Right ventricle myocardium inferior (tissue), 1 donor: Measurements from ENCODE around the gene BEST2. TPM values are rescaled to one million over a fixed set of nuclear protein-coding genes. Genes with fewer than 3 reads are reported as not detected.

Experiments used
- ATAC-seq: fragments of 200-7000 bp; cut with Tn5 transposase; one replicate; pipeline ENCODE4 v1.9.1; 2020; ENCODE audit warnings: mild to moderate bottlenecking, moderate library complexity
- DNase-seq: peaks from one replicate; pipeline ENCODE4 v3.0.0; 2021; ENCODE audit errors: missing footprints
- intact Hi-C: fragments of 100-400 bp; cut with DNase I; formaldehyde crosslinking; loops from one replicate; pipeline ENCODE4 v1.11.0; 2022
- microRNA-seq: library from miRNA; unstranded; fragments of <30 nt; microRNA quantifications from one replicate; pipeline ENCODE4 v1.2.0, GENCODE V29; 2020
- total RNA-seq: library from RNA; stranded (reverse); fragmentation: NEBNext Ultra II Directional; extraction: Animal tissue kit (Norgen Biotek cat#: 25700); gene quantifications from one replicate; pipeline ENCODE4 v1.2.1, GENCODE V29; 2021
- donor health status: DM: no; HTN: yes; CAD: no; lungs with severe emphysema.

The BEST2 gene
- total RNA-seq, 1 donor from 2014 or later: not detected

DNA sequence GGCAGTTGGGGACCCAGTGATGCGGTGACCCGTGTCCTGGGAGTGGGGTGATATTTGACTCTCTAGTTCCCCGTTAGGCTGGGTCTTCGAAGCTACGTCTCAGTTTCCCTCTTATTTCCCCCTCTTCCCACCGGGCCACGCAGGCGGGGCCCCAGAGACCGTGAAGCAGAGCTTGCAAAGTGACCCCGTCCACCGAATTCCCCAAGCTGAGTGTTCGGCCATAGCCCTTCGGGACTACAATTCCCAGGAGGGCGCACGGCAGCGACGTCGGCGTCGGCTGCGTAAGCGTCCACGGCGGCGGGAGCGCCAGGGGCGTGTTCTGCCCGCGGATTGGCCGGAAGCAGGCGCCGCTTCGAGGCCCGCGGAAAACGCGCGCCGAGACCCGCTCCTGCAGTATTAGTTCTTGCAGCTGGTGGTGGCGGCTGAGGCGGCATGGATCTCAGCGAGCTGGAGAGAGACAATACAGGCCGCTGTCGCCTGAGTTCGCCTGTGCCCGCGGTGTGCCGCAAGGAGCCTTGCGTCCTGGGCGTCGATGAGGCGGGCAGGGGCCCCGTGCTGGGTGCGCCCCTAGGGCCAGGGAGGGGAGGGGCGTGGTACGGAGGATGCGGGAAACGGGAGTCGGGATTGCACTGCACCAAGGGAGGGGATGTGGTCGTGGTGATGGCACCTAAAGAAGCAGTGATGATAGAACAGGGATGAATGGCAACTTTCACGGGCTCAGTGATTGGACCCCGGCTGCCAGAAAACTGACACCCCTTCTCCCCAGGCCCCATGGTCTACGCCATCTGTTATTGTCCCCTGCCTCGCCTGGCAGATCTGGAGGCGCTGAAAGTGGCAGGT is 54.9 kb downstream of the BEST2 start, which contains the start of gene RNASEH2A:
Gene RNASEH2A (plus strand): TSS at position 343 of the 840 bp plus-strand sequence. CDS start 90 bp downstream, at position 433.
- ATAC-seq (peak; percentile 87), DNase-seq (peak; percentile 96)
- intact Hi-C loops: no loop called here

Small RNAs within 50 kb of the gene (microRNA-seq; reads per million reads assigned to microRNA genes)
- not detected for gene MIR5684

Other genes starting within 250 kb of the BEST2 start
- 10.3 TPM for gene ZNF564, start 200.3 kb upstream of the BEST2 start, total RNA-seq
- gene ZNF490, start 141.0 kb upstream of the BEST2 start, total RNA-seq: 5.1 TPM
- gene ZNF791, start 140.9 kb upstream of the BEST2 start, total RNA-seq: 14.4 TPM
- 40.2 TPM for gene MAN2B1, start 85.0 kb upstream of the BEST2 start, total RNA-seq
- gene WDR83, start 85.0 kb upstream of the BEST2 start, total RNA-seq: 7.2 TPM
- gene DHPS, start 69.9 kb upstream of the BEST2 start, total RNA-seq: 45.9 TPM
- gene GNG14, start 63.8 kb upstream of the BEST2 start, total RNA-seq: not detected
- 1.7 TPM for gene FBXW9, start 55.2 kb upstream of the BEST2 start, total RNA-seq
- 35.1 TPM for gene TNPO2, start 27.9 kb upstream of the BEST2 start, total RNA-seq
- gene TRIR, start 17.1 kb upstream of the BEST2 start, total RNA-seq: 133 TPM
- gene GET3, start 14.3 kb upstream of the BEST2 start, total RNA-seq: 65.8 TPM
- 51.6 TPM for gene HOOK2, start 23.8 kb downstream of the BEST2 start, total RNA-seq
- 25.0 TPM for gene JUNB, start 39.7 kb downstream of the BEST2 start, total RNA-seq
- gene PRDX2, start 50.0 kb downstream of the BEST2 start, total RNA-seq: 692 TPM
- 1.7 TPM for gene THSD8, start 50.3 kb downstream of the BEST2 start, total RNA-seq
- gene RNASEH2A, start 54.8 kb downstream of the BEST2 start, total RNA-seq: 6.3 TPM
- gene RTBDN, start 82.8 kb downstream of the BEST2 start, total RNA-seq: not detected
- gene MAST1, start 86.7 kb downstream of the BEST2 start, total RNA-seq: 0.22 TPM
- gene DNASE2, start 129.7 kb downstream of the BEST2 start, total RNA-seq: 18.8 TPM
- gene KLF1, start 135.4 kb downstream of the BEST2 start, total RNA-seq: not detected
- gene GCDH, start 139.4 kb downstream of the BEST2 start, total RNA-seq: 33.4 TPM
- not detected for gene SYCE2, start 167.5 kb downstream of the BEST2 start, total RNA-seq
- 37.6 TPM for gene FARSA, start 181.9 kb downstream of the BEST2 start, total RNA-seq
- gene CALR, start 186.8 kb downstream of the BEST2 start, total RNA-seq: 496 TPM
- 171 TPM for gene RAD23A, start 194.1 kb downstream of the BEST2 start, total RNA-seq
- 33.7 TPM for gene GADD45GIP1, start 205.4 kb downstream of the BEST2 start, total RNA-seq
- gene DAND5, start 217.8 kb downstream of the BEST2 start, total RNA-seq: 9.9 TPM
- 159 TPM for gene NFIX, start 243.7 kb downstream of the BEST2 start, total RNA-seq